Parathyroid adenoma (tissue), 2 donors: ENCODE results near the gene TAC3.
"Not testable (repeated sequence)": the region's sequence is repeated elsewhere in the genome, so short reads cannot be mapped to it uniquely, and the experiment has no call there.

Source experiments
- H2AFZ ChIP-seq: fragments of 300-600 bp; sonication (generic); one replicate; pipeline ENCODE4 v1.7.0; 2017; ENCODE audit warnings: antibody characterized with exemption, mild to moderate bottlenecking
- H3K27ac ChIP-seq: fragments of 300-600 bp; sonication (generic); one replicate; pipeline ENCODE4 v1.7.0; 2017
- H3K27me3 ChIP-seq: fragments of 300-600 bp; sonication (generic); one replicate; pipeline ENCODE4 v1.7.0; 2017; ENCODE audit warnings: low read length; ENCODE audit not compliant: control insufficient read depth, insufficient read depth
- H3K36me3 ChIP-seq: fragments of 300-600 bp; sonication (generic); one replicate; pipeline ENCODE4 v1.7.0; 2017; ENCODE audit warnings: low read length; ENCODE audit not compliant: control insufficient read depth, insufficient read depth
- H3K4me1 ChIP-seq: fragments of 300-600 bp; sonication (generic); one replicate; pipeline ENCODE4 v1.7.0; 2017; ENCODE audit warnings: control low read depth
- H3K4me2 ChIP-seq: fragments of 300-600 bp; sonication (generic); one replicate; pipeline ENCODE4 v1.7.0; 2017; ENCODE audit warnings: low read length
- H3K4me3 ChIP-seq: fragments of 300-600 bp; sonication (generic); one replicate; pipeline ENCODE4 v1.7.0; 2017; ENCODE audit warnings: low read depth, low read length
- H3K79me2 ChIP-seq: fragments of 300-600 bp; sonication (generic); one replicate; pipeline ENCODE4 v1.7.0; 2017; ENCODE audit warnings: control low read depth
- H3K9ac ChIP-seq: fragments of 300-600 bp; sonication (generic); one replicate; pipeline ENCODE4 v1.7.0; 2017; ENCODE audit warnings: mild to moderate bottlenecking
- H3K9me3 ChIP-seq: fragments of 300-600 bp; sonication (generic); one replicate; pipeline ENCODE4 v1.7.0; 2017; ENCODE audit warnings: low read length; ENCODE audit not compliant: control insufficient read depth
- TF ChIP-seq, protein P1 (sequence below): fragments of 300-600 bp; sonication (generic); IDR thresholded peaks from one replicate; pipeline ENCODE4 v1.7.0; 2017; ENCODE audit warnings: antibody characterized with exemption, mild to moderate bottlenecking
- donor health status: primary hyperparathyroidism.

The TAC3 gene

DNA sequence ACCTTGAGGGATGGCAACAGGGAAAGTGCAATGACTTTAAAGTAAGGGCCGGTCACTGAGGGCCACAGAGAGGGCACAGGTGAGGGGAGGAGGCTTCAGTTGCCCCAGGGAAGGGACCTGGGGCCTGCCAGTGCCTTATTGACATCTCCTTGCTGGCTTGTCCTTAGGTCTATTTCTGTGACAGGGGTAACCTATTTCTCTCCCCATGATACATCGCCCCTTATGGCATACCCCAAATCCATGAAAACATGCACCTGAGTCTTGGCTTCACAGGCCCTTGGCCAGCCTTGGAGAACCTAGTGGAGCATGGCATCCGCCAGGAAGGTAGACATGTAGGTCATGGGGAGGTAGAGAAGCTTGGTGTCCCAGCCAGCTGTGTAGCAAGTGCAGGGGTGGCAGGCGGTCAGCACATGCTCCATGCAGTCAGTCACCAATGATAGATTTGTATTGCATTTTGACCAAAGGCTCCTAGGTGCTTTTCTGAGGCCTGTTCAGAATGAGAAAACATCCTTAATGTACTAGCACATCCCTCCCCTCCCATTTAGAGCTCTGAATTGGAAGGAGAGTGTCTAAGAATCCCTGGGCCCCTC is 35.3 kb downstream of the TAC3 start:
- H3K79me2 ChIP-seq: no peaks in the 10 kb centered on the region
- H3K27ac ChIP-seq: no peak overlapping the region
- no peaks in the 10 kb centered on the region for H3K36me3 ChIP-seq
- H3K27me3 ChIP-seq: no peaks in the 10 kb centered on the region
- no peak overlapping the region for H3K9ac ChIP-seq
- no peaks in the 10 kb centered on the region for H3K9me3 ChIP-seq
- H3K4me3 ChIP-seq: no peak overlapping the region
- no peak overlapping the region for H2AFZ ChIP-seq
- no peaks in the 10 kb centered on the region for H3K4me1 ChIP-seq
- H3K4me2 ChIP-seq: no peak overlapping the region
- TF ChIP-seq, protein P1, sequence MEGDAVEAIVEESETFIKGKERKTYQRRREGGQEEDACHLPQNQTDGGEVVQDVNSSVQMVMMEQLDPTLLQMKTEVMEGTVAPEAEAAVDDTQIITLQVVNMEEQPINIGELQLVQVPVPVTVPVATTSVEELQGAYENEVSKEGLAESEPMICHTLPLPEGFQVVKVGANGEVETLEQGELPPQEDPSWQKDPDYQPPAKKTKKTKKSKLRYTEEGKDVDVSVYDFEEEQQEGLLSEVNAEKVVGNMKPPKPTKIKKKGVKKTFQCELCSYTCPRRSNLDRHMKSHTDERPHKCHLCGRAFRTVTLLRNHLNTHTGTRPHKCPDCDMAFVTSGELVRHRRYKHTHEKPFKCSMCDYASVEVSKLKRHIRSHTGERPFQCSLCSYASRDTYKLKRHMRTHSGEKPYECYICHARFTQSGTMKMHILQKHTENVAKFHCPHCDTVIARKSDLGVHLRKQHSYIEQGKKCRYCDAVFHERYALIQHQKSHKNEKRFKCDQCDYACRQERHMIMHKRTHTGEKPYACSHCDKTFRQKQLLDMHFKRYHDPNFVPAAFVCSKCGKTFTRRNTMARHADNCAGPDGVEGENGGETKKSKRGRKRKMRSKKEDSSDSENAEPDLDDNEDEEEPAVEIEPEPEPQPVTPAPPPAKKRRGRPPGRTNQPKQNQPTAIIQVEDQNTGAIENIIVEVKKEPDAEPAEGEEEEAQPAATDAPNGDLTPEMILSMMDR: no peak

DNA sequence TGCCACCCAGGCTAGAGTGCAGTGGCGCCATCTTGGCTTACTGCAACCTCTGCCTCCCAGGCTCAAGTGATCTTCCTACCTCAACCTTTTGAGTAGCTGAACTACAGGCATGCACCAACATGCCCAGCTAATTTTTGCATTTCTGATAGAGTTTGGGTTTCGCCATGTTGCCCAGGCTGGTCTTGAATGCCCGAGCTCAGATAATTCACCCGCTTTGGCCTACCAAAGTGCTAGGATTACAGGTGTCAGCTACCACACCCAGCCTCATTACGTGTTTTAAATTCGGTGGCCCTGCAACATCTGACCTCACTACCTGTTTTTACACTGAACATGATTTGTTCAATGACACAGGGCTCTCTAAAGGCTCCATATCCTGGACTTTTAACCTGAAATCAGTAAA is 36.1 kb downstream of the TAC3 start:
- no peaks in the 10 kb centered on the region for H3K36me3 ChIP-seq
- H3K9me3 ChIP-seq: no peaks in the 10 kb centered on the region
- no peak overlapping the region for H3K4me2 ChIP-seq
- no peaks in the 10 kb centered on the region for H3K27me3 ChIP-seq
- no peak overlapping the region for H3K27ac ChIP-seq
- H3K9ac ChIP-seq: no peak overlapping the region
- H3K4me3 ChIP-seq: no peak overlapping the region
- TF ChIP-seq, protein P1: no peak
- no peaks in the 10 kb centered on the region for H3K4me1 ChIP-seq
- H3K79me2 ChIP-seq: no peaks in the 10 kb centered on the region
- H2AFZ ChIP-seq: no peak overlapping the region

DNA sequence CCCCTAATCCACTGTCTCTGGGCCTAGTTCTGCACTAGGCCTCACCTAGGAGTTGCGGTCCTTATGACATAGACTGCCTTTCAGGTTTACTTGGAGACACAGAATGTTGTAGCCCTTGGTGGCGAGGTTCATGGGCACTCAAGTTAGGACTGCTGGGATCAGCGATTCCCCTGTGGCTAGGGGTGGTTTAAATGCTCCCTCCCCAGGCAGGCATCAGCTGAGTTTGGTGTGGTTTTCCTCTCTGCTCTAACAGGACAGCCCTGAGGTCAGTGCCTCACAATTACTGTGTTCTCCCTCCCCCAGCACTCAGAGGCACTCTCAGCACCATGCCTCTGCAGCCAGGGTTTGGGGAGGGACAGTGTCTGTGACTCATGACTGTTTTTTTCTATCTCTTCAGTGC is 36.7 kb downstream of the TAC3 start:
- H3K36me3 ChIP-seq: no peaks in the 10 kb centered on the region
- H3K79me2 ChIP-seq: no peaks in the 10 kb centered on the region
- no peaks in the 10 kb centered on the region for H3K27me3 ChIP-seq
- no peaks in the 10 kb centered on the region for H3K4me1 ChIP-seq
- H2AFZ ChIP-seq: no peak overlapping the region
- no peaks in the 10 kb centered on the region for H3K9me3 ChIP-seq
- no peak overlapping the region for H3K4me3 ChIP-seq
- no peak overlapping the region for H3K27ac ChIP-seq
- no peak overlapping the region for H3K4me2 ChIP-seq
- TF ChIP-seq, protein P1: no peak
- no peak overlapping the region for H3K9ac ChIP-seq

DNA sequence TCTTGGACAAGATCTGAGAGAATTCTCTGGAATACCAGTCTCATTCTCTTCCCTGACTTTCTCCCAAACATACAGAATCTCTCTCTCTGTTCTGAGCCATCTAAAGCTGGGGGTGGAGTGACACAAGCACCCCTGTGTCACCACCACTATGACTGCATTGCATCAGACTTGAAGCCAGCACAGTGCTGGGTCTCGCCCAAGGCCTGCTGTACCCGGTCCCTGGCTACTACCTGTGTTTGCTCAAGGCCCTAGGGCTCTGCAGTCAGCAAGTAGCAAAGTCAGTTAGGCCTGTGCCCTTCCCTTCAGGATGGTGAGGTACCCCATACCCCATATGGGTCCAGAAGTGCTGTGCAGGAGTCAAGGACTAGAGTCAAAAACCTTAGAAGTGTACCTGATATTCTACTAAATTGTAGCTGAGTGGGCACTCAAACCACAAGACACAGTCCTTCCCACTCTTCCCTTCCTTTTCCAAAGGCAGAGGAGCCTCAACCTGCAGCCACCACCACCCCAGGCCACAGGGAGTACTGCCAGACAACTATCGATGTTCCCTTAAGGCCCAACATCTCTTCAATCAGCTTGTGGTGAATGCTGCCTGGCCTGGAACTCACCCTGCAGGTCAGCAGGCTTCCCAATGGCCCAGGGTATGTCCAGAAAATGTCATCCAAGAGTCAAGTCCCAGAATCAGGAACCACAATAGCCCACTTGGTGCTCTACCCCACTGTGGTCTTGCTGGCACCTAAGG is 37.8 kb downstream of the TAC3 start:
- TF ChIP-seq, protein P1: no peak
- no peak overlapping the region for H3K9ac ChIP-seq
- no peak overlapping the region for H3K27ac ChIP-seq
- no peaks in the 10 kb centered on the region for H3K4me1 ChIP-seq
- no peaks in the 10 kb centered on the region for H3K9me3 ChIP-seq
- H3K4me2 ChIP-seq: no peak overlapping the region
- no peaks in the 10 kb centered on the region for H3K36me3 ChIP-seq
- H3K79me2 ChIP-seq: no peaks in the 10 kb centered on the region
- H3K27me3 ChIP-seq: no peaks in the 10 kb centered on the region
- H2AFZ ChIP-seq: no peak overlapping the region
- no peak overlapping the region for H3K4me3 ChIP-seq

DNA sequence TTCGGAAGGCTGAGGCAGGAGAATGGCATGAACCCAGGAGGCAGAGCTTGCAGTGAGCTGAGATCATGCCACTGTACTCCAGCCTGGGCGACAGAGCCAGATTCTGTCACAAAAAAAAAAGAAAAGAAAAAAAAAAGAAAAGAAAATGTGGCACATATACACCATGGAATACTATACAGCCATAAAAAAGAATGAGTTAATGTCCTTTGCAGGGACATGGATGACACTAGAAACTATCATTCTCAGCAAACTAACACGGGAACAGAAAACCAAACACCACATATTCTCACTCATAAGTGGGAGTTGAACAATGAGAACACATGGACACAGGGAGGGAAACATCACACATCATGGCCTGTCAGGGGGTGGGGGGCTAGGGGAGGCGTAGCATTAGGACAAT is 39.0 kb downstream of the TAC3 start:
- H3K9ac ChIP-seq, H3K4me2 ChIP-seq, H3K9me3 ChIP-seq, H3K79me2 ChIP-seq, H3K4me3 ChIP-seq, H3K27me3 ChIP-seq, H3K36me3 ChIP-seq, H2AFZ ChIP-seq, H3K27ac ChIP-seq, H3K4me1 ChIP-seq: not testable (repeated sequence)

DNA sequence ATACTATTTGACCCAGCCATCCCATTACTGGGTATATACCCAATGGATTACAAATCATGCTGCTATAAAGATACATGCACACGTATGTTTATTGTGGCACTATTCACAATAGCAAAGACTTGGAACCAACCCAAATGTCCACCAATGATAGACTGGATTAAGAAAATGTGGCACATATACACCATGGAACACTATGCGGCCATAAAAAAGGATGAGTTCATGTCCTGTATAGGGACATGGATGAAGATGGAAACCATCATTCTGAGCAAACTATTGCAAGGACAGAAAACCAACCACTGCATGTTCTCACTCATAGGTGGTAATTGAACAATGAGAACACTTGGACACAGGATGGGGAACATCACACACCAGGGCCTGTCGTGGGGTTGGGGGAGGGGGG is 42.1 kb downstream of the TAC3 start:
- H3K27ac ChIP-seq, H3K4me2 ChIP-seq, H3K4me1 ChIP-seq, H3K36me3 ChIP-seq, H3K79me2 ChIP-seq, H3K9me3 ChIP-seq, H2AFZ ChIP-seq, H3K9ac ChIP-seq, H3K4me3 ChIP-seq, H3K27me3 ChIP-seq: not testable (repeated sequence)

DNA sequence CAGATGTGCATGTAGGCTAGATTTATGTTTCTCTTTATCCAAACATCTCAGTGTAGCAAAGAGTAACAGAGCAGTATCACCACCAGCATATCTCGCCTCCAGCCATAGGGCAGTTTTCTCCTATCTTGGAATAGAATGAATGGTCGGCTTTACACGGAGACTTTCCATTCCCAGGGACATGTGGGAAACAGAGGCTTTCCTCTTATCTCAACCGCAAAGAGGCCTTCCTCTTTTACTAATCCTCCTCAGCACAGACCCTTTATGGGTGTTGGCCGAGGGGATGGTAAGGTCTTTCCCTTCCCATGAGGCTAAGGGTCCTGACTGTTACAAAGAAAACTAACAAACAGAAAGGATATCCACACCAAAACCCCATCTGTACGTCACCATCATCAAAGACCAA is 47.4 kb downstream of the TAC3 start:
- not testable (repeated sequence) for H3K4me2 ChIP-seq, H2AFZ ChIP-seq, H3K27me3 ChIP-seq, H3K9me3 ChIP-seq, H3K4me1 ChIP-seq, H3K79me2 ChIP-seq, H3K27ac ChIP-seq, H3K36me3 ChIP-seq, H3K4me3 ChIP-seq, H3K9ac ChIP-seq
